ENCODE data around the gene DYNLL2.

GRCh38 chr17:58111676-58112075, 28.5 kb downstream of the DYNLL2 start:
- TF ChIP-seq CTCF (conservative IDR thresholded peaks at IDR 0.05; ENCODE audit: low read depth, low read length) (no peak), EZH2 (IDR thresholded peaks at IDR 0.05; ENCODE audit: borderline replicate concordance, low read depth, low read length, poor library complexity, severe bottlenecking) (no peak)
